ENCODE data around the gene CCDC32.

DNA sequence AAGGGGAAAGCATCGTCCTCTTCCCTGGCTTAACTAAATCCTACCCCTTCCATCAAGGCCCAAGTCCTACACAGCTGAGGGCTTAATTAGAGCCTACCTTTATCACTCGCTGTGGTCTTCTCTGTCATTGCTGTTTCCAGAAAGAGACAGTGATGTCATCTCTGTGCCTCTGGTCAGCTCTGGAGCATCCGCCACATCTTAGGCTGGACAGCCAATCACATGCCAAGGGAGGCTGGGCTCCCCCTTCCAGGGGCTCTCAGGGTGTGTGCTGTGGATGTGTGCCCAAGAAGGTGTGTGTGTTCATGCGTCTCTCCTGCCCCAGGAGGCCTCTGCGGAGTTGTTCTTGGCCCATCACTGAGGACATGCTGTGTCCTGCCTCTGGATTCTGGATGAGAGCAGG is 51.2 kb downstream of the CCDC32 start:
- TF ChIP-seq, protein P1, sequence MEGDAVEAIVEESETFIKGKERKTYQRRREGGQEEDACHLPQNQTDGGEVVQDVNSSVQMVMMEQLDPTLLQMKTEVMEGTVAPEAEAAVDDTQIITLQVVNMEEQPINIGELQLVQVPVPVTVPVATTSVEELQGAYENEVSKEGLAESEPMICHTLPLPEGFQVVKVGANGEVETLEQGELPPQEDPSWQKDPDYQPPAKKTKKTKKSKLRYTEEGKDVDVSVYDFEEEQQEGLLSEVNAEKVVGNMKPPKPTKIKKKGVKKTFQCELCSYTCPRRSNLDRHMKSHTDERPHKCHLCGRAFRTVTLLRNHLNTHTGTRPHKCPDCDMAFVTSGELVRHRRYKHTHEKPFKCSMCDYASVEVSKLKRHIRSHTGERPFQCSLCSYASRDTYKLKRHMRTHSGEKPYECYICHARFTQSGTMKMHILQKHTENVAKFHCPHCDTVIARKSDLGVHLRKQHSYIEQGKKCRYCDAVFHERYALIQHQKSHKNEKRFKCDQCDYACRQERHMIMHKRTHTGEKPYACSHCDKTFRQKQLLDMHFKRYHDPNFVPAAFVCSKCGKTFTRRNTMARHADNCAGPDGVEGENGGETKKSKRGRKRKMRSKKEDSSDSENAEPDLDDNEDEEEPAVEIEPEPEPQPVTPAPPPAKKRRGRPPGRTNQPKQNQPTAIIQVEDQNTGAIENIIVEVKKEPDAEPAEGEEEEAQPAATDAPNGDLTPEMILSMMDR (IDR thresholded peaks at IDR 0.05), result no peak
- no peak for TF ChIP-seq EZH2 (IDR thresholded peaks at IDR 0.05; ENCODE audit: borderline replicate concordance, insufficient read depth, low read depth, low read length, poor library complexity, severe bottlenecking)
